ENCODE measurements around the gene CDIP1. TPM values are rescaled to one million over a fixed set of nuclear protein-coding genes. Genes with fewer than 3 reads are reported as not detected.

The CDIP1 gene
- 8.0 to 12.2 TPM (median 10.7 TPM) in 5 replicates for total RNA-seq (2022; extraction: Qiagen RNA extraction; ENCODE audit: low read depth)

GRCh38 chr16:4538350-4539235, at the start of gene CDIP1:
CDIP1 (minus strand) TSS chr16:4538773; CDS start chr16:4514130, 24,643 bp downstream.

DNA sequence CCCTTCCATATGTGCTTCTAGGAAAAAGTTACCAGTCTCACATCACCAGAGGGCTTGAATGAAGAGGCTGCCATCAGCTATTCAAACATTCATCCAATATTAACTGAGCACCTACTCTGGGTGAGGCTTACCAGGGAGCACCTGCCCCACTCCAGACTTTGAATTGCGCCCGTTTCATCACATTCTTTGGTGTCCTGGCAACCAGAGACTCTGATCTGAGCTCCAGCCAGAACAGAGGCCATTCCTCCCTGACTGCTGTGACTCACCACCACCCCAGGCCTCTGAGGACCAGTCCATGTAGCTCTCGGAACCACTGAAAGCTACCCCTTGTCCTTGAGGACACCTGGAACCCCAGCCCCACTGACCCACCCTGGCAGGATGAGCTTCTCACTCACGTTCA, 17.5 kb upstream of the CDIP1 start, which contains the start of gene C16orf96:
Gene C16orf96, plus strand, starts transcription at position 229 of the 400 bp plus-strand sequence. Its CDS starts 150 bp downstream, at position 379.

GRCh38 chr16:4475880-4476788, 62.4 kb downstream of the CDIP1 start, which contains the start of gene HMOX2:
HMOX2 (plus strand) TSS chr16:4476398; CDS start chr16:4505525, 29,127 bp downstream.

GRCh38 chr16:4474192-4474961, 64.2 kb downstream of the CDIP1 start, which contains the start of gene NMRAL1:
NMRAL1 (minus strand) TSS chr16:4474625; CDS start chr16:4474132, 493 bp downstream.

Other genes with a start within 250 kb of the CDIP1 start
- gene GLIS2, start 222.7 kb downstream of the CDIP1 start, total RNA-seq (2022; extraction: Qiagen RNA extraction; ENCODE audit: low read depth), result 26.2 to 34.2 TPM (median 31.1 TPM) in 5 replicates
- 60.7 to 78.1 TPM (median 72.7 TPM) in 5 replicates for gene PAM16, start 187.5 kb downstream of the CDIP1 start, total RNA-seq (2022; extraction: Qiagen RNA extraction; ENCODE audit: low read depth)
- gene VASN, start 166.9 kb downstream of the CDIP1 start, total RNA-seq (2022; extraction: Qiagen RNA extraction; ENCODE audit: low read depth), result 7.7 to 9.4 TPM (median 8.3 TPM) in 5 replicates
- 13.8 to 15.7 TPM (median 14.8 TPM) in 5 replicates for gene CORO7, start 122.2 kb downstream of the CDIP1 start, total RNA-seq (2022; extraction: Qiagen RNA extraction; ENCODE audit: low read depth)
- 60.7 to 81.7 TPM (median 78.2 TPM) in 5 replicates for gene DNAJA3, start 112.9 kb downstream of the CDIP1 start, total RNA-seq (2022; extraction: Qiagen RNA extraction; ENCODE audit: low read depth)
- gene NMRAL1, start 64.1 kb downstream of the CDIP1 start, total RNA-seq (2022; extraction: Qiagen RNA extraction; ENCODE audit: low read depth), result 41.4 to 49.9 TPM (median 44.9 TPM) in 5 replicates
- gene HMOX2, start 62.4 kb downstream of the CDIP1 start, total RNA-seq (2022; extraction: Qiagen RNA extraction; ENCODE audit: low read depth), result 51.0 to 60.9 TPM (median 56.8 TPM) in 5 replicates
- gene C16orf96, start 17.6 kb upstream of the CDIP1 start, total RNA-seq (2022; extraction: Qiagen RNA extraction; ENCODE audit: low read depth), result not detected in 5 replicates
- gene UBALD1, start 76.1 kb upstream of the CDIP1 start, total RNA-seq (2022; extraction: Qiagen RNA extraction; ENCODE audit: low read depth), result 38.6 to 62.1 TPM (median 52.4 TPM) in 5 replicates
- 36.8 to 44.4 TPM (median 39.7 TPM) in 5 replicates for gene MGRN1, start 86.1 kb upstream of the CDIP1 start, total RNA-seq (2022; extraction: Qiagen RNA extraction; ENCODE audit: low read depth)
- gene NUDT16L1, start 154.8 kb upstream of the CDIP1 start, total RNA-seq (2022; extraction: Qiagen RNA extraction; ENCODE audit: low read depth), result 17.3 to 25.8 TPM (median 22.0 TPM) in 5 replicates
- 20.8 to 27.7 TPM (median 26.1 TPM) in 5 replicates for gene ANKS3, start 195.5 kb upstream of the CDIP1 start, total RNA-seq (2022; extraction: Qiagen RNA extraction; ENCODE audit: low read depth)
- 0.46 to 1.6 TPM (median 1.2 TPM) in 5 replicates for gene DNAAF8, start 195.8 kb upstream of the CDIP1 start, total RNA-seq (2022; extraction: Qiagen RNA extraction; ENCODE audit: low read depth)
- gene ZNF500, start 228.4 kb upstream of the CDIP1 start, total RNA-seq (2022; extraction: Qiagen RNA extraction; ENCODE audit: low read depth), result 7.6 to 9.8 TPM (median 8.7 TPM) in 5 replicates
- gene SEPTIN12, start 249.6 kb upstream of the CDIP1 start, total RNA-seq (2022; extraction: Qiagen RNA extraction; ENCODE audit: low read depth), result not detected in 5 replicates